GM18867 (cell line): Measurements from ENCODE around the gene UBXN7.
"Not testable (repeated sequence)": the region's sequence is repeated elsewhere in the genome, so short reads cannot be mapped to it uniquely, and the experiment has no call there.

Experiments
- ATAC-seq: cut with Tn5 transposase; IDR thresholded peaks from one replicate; pipeline ENCODE4 v1.9.1; 2021; ENCODE audit warnings: mild to moderate bottlenecking, moderate library complexity; ENCODE audit not compliant: unreplicated experiment

UBXN7 gene

GRCh38 chr3:196432137-196432879 lies at the start of gene UBXN7:
UBXN7 (minus strand) TSS chr3:196432427; CDS start chr3:196432399, 28 bp downstream.
- peak; percentile 82 for ATAC-seq

- no peak for ATAC-seq
These were observed 45.5 kb upstream of the UBXN7 start for GRCh38 chr3:196477678-196478077.

- ATAC-seq, result no peak
These were observed 40.1 kb upstream of the UBXN7 start for GRCh38 chr3:196472286-196472685.

- no peak for ATAC-seq
These were observed 39.3 kb upstream of the UBXN7 start for GRCh38 chr3:196471551-196471950.

- not testable (repeated sequence) for ATAC-seq
These were observed 38.0 kb upstream of the UBXN7 start for GRCh38 chr3:196470182-196470581.

- no peak for ATAC-seq
These were observed 31.6 kb upstream of the UBXN7 start for GRCh38 chr3:196463804-196464203.

- ATAC-seq, result no peak
These were observed 31.2 kb upstream of the UBXN7 start for GRCh38 chr3:196463478-196463756.

GRCh38 chr3:196462680-196463477 lies 30.7 kb upstream of the UBXN7 start:
- not testable (repeated sequence) for ATAC-seq

GRCh38 chr3:196458063-196458462 lies 25.8 kb upstream of the UBXN7 start:
- ATAC-seq, result no peak

- not testable (repeated sequence) for ATAC-seq
These were observed 25.2 kb upstream of the UBXN7 start for GRCh38 chr3:196457470-196457869.

GRCh38 chr3:196454935-196455334 lies 22.7 kb upstream of the UBXN7 start:
- no peak for ATAC-seq

- not testable (repeated sequence) for ATAC-seq
These were observed 13.2 kb upstream of the UBXN7 start for GRCh38 chr3:196445391-196445790.

GRCh38 chr3:196444500-196444894 lies 12.3 kb upstream of the UBXN7 start:
- ATAC-seq, result no peak

- peak; percentile 37 for ATAC-seq
These were observed 8.5 kb upstream of the UBXN7 start for GRCh38 chr3:196440696-196441095.

- ATAC-seq, result peak; percentile 44
These were observed 7.9 kb upstream of the UBXN7 start for GRCh38 chr3:196440041-196440537.

- peak; percentile 35 for ATAC-seq
These were observed 768 bp downstream of the UBXN7 start for GRCh38 chr3:196431181-196432136.

- ATAC-seq, result no peak
These were observed 4.2 kb downstream of the UBXN7 start for GRCh38 chr3:196428041-196428440.

- not testable (repeated sequence) for ATAC-seq
These were observed 7.8 kb downstream of the UBXN7 start for GRCh38 chr3:196424421-196424820.

GRCh38 chr3:196423044-196423781 lies 9.0 kb downstream of the UBXN7 start:
- ATAC-seq, result no peak

GRCh38 chr3:196421668-196422067 lies 10.6 kb downstream of the UBXN7 start:
- ATAC-seq, result not testable (repeated sequence)
